SK-N-SH (cell line): ENCODE data around the gene BRSK1. TPM values are rescaled to one million over a fixed set of nuclear protein-coding genes. Genes with fewer than 3 reads are reported as not detected.
A peak's percentile ranks its signal among the peaks of the same experiment; 100 is the strongest.

Experiments used
- CTCF ChIA-PET: fragments of 300-600, 350-600 bp; formaldehyde crosslinking; extraction: SDS; loops from one replicate; lab custom pipeline; 2021; lab: Yijun Ruan, JAX
- POLR2A ChIA-PET: fragments of 350-600 bp; sonication (Branson Sonifier 250); formaldehyde crosslinking; extraction: SDS; loops from one replicate; lab custom pipeline; 2020; ENCODE audit warnings: antibody characterized with exemption, inconsistent platforms; lab: Yijun Ruan, JAX
- DNase-seq: peaks from one replicate; pipeline ENCODE4 v3.0.0; 2012
- H2AFZ ChIP-seq: fragments of 200-600 bp; sonication (generic); 2 replicates; pipeline ENCODE4 v1.8.1; 2016; ENCODE audit warnings: antibody characterized with exemption, mild to moderate bottlenecking, low read depth
- H3F3A ChIP-seq: fragments of 200-600 bp; sonication (generic); replicated peaks from 2 replicates; pipeline ENCODE3; 2016; ENCODE audit warnings: antibody characterized with exemption, mild to moderate bottlenecking; ENCODE audit not compliant: insufficient read depth
- H3K27ac ChIP-seq, 2 experiments: fragments of 200-500 bp in 1 of 2; fragments of 200-600 bp in 1 of 2; sonication (Bioruptor generic) in 1 of 2; sonication (generic), shearing (Covaris generic) in 1 of 2; 2 replicates each; pipeline versions ENCODE4 v1.5.1 to v1.6.1; 2014 to 2016; ENCODE audit warnings: low read depth in 2 of 2, inconsistent platforms in 1 of 2, low read length in 1 of 2, mild to moderate bottlenecking in 1 of 2, mixed read lengths in 1 of 2
- H3K27me3 ChIP-seq: fragments of 200-600 bp; sonication (generic), shearing (Covaris generic); 2 replicates; pipeline ENCODE4 v1.6.1; 2016; ENCODE audit warnings: mixed run types; ENCODE audit not compliant: insufficient read depth
- H3K36me3 ChIP-seq, 2 experiments: fragments of 200-500 bp in 1 of 2; fragments of 200-600 bp in 1 of 2; sonication (Bioruptor generic) in 1 of 2; sonication (generic) in 1 of 2; replicated peaks in 1 of 2; 2 replicates each; pipeline versions ENCODE3 to v1.5.1; 2014 to 2016; ENCODE audit warnings: low read length in 1 of 2, mild to moderate bottlenecking in 1 of 2; ENCODE audit not compliant: insufficient read depth in 2 of 2, control insufficient read depth in 1 of 2
- H3K4me1 ChIP-seq, 2 experiments: fragments of 200-500 bp in 1 of 2; fragments of 200-600 bp in 1 of 2; sonication (Bioruptor generic) in 1 of 2; sonication (generic), shearing (Covaris generic) in 1 of 2; 2 replicates each; pipeline versions ENCODE4 v1.5.1 to v1.6.1; 2014 to 2016; ENCODE audit warnings: low read depth in 1 of 2, low read length in 1 of 2, mixed run types in 1 of 2; ENCODE audit not compliant: insufficient read depth in 2 of 2, control insufficient read depth in 1 of 2
- H3K4me2 ChIP-seq: fragments of 200-600 bp; sonication (generic), shearing (Covaris generic); 2 replicates; pipeline ENCODE4 v1.6.1; 2017; ENCODE audit warnings: mixed run types
- H3K4me3 ChIP-seq, 2 experiments: fragments of 200-500 bp in 1 of 2; fragments of 200-600 bp in 1 of 2; sonication (Bioruptor generic) in 1 of 2; sonication (generic), shearing (Covaris generic) in 1 of 2; 2 replicates each; pipeline versions ENCODE4 v1.5.1 to v1.8.1; 2014 to 2016; ENCODE audit warnings: low read depth in 2 of 2, inconsistent platforms in 1 of 2, low read length in 1 of 2, mild to moderate bottlenecking in 1 of 2, mixed read lengths in 1 of 2, moderate library complexity in 1 of 2
- H3K79me2 ChIP-seq: fragments of 200-600 bp; sonication (generic); 2 replicates; pipeline ENCODE4 v1.8.1; 2017; ENCODE audit warnings: mild to moderate bottlenecking; ENCODE audit not compliant: insufficient read depth
- H3K9ac ChIP-seq: fragments of 200-600 bp; sonication (generic); 2 replicates; pipeline ENCODE4 v1.6.1; 2017; ENCODE audit warnings: mixed run types
- H3K9me2 ChIP-seq: fragments of 200-600 bp; sonication (generic); 2 replicates; pipeline ENCODE4 v1.6.1; 2017; ENCODE audit warnings: mixed run types
- H3K9me3 ChIP-seq: fragments of 200-600 bp; sonication (generic); 2 replicates; pipeline ENCODE4 v1.6.1; 2017; ENCODE audit warnings: mixed run types, mild to moderate bottlenecking, moderate library complexity
- H4K20me1 ChIP-seq: fragments of 200-600 bp; sonication (generic); 2 replicates; pipeline ENCODE4 v1.6.1; 2017; ENCODE audit warnings: mild to moderate bottlenecking, mixed run types; ENCODE audit not compliant: insufficient read depth
- CHD2 ChIP-seq: fragments of 150-350 bp; IDR thresholded peaks from 2 replicates; pipeline ENCODE4 v1.6.1; 2018; ENCODE audit warnings: low read length; ENCODE audit not compliant: partially characterized antibody
- ELF1 ChIP-seq: IDR thresholded peaks from 2 replicates; pipeline ENCODE4 v1.4.0; 2012
- EP300 ChIP-seq, 2 experiments: IDR thresholded peaks; 2 replicates each; pipeline versions ENCODE4 v1.4.0 to v1.6.1; 2012; ENCODE audit warnings: borderline replicate concordance in 1 of 2, low read depth in 1 of 2, low read length in 1 of 2
- FOXJ3 ChIP-seq: sonication (generic); formaldehyde crosslinking; IDR thresholded peaks from 2 replicates; pipeline ENCODE4 v1.5.1; 2020; ENCODE audit warnings: mild to moderate bottlenecking, missing genetic modification reagents
- FOXM1 ChIP-seq: IDR thresholded peaks from 2 replicates; pipeline ENCODE4 v1.4.0; 2012; ENCODE audit warnings: low read depth, mild to moderate bottlenecking
- GABPA ChIP-seq: IDR thresholded peaks from 2 replicates; pipeline ENCODE4 v1.4.0; 2012; ENCODE audit warnings: low read depth, mild to moderate bottlenecking
- GATA2 ChIP-seq: sonication (generic); formaldehyde crosslinking; IDR thresholded peaks from 2 replicates; pipeline ENCODE4 v1.5.0; 2020; ENCODE audit warnings: mild to moderate bottlenecking, missing genetic modification reagents
- IRF3 ChIP-seq: fragments of 150-350 bp; IDR thresholded peaks from 2 replicates; pipeline ENCODE4 v1.6.1; 2016; ENCODE audit warnings: mild to moderate bottlenecking, low read depth, low read length
- JUND ChIP-seq: IDR thresholded peaks from 2 replicates; pipeline ENCODE4 v1.4.0; 2012
- MAX ChIP-seq: IDR thresholded peaks from 2 replicates; pipeline ENCODE4 v1.4.0; 2012; ENCODE audit warnings: low read depth
- PBX3 ChIP-seq: IDR thresholded peaks from 2 replicates; pipeline ENCODE4; 2012
- SMC3 ChIP-seq: IDR thresholded peaks from 2 replicates; pipeline ENCODE4 v1.6.1; 2012; ENCODE audit warnings: low read depth, low read length, improper control_type of control experiment
- YY1 ChIP-seq: IDR thresholded peaks from 2 replicates; pipeline ENCODE4 v1.4.0; 2012; ENCODE audit warnings: low read depth, mild to moderate bottlenecking
- ZBTB33 ChIP-seq: IDR thresholded peaks from 2 replicates; pipeline ENCODE4 v1.4.0; 2012; ENCODE audit warnings: low read depth, borderline replicate concordance
- WGBS: methylation state at CpG from one replicate; pipeline ENCODE4 v1.1.6; 2017; ENCODE audit warnings: low lambda C conversion rate; 5-methylcytosine and 5-hydroxymethylcytosine counted together
- polyA plus RNA-seq, 3 experiments: library from polyadenylated mRNA; depleted of rRNA; stranded (reverse); fragments of >200 nt; gene quantifications; 2 replicates each; pipeline ENCODE4 v1.2.3, GENCODE V29; 2012

BRSK1 gene
- polyA plus RNA-seq (2012; rRNA removed): 32.2 and 49.7 TPM in 2 replicates
- polyA plus RNA-seq (2012; cell fraction: cytosol; rRNA removed): 23.5 and 24.1 TPM in 2 replicates
- 150 and 318 TPM in 2 replicates for polyA plus RNA-seq (2012; cell fraction: nucleus; rRNA removed)

DNA sequence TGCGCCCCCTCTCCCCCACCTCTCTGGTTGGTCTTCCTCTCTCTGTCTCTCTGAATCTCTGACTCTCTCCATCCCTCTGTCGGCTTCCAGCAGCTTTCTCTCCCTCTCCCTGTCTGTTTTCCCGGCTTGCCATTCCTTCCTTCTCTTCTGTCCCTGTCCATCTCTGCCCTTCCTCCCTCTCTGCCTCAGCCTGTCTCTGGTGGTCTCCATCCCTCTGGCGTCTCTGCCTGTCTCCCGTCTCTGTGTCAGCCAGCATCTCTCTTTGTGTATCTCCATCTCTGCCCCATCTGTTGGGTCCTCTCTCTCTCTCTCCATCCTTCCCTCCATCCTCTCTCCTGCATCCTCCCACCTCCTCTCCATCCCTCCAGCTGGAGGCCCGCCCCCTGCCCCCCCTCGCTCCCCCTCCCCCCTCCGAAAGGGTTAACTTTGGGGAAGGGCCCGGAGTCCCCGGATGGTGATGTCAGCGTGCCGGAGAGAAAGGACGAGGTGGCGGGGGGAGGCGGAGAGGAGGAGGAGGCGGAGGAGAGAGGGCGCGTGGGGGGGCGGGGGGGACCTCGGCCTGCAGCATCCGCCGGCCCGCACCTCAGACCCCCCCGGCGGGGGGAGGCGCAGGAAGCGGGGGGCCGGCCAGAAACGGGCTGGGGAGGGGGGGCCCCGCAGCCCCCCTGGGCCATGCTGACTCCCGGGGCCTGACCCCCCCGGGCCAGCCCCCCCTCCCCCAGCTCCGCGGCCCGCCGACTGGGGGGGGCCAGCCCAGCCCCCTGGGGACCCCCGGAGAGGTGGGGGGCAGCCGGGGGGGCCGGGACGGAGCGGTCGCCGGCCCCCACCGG, at the start of gene BRSK1:
Gene BRSK1, plus strand, starts transcription at position 450 of the 830 bp plus-strand sequence. CDS start 446 bp downstream, outside the sequence.
- H3K36me3 ChIP-seq: peaks cover 0 to 6% of the 10 kb centered on the region in 2 experiments
- H3K9me3 ChIP-seq: no peaks in the 10 kb centered on the region
- peak within 1 kb of the TSS in 1 of 2 experiments; percentile 56; a peak in 2 of 4 replicates for H3K27ac ChIP-seq
- H3K9ac ChIP-seq: peak within 1 kb of the TSS; percentile 69
- POLR2A ChIA-PET: interaction anchor here (0.6 to 1.4 kb wide), 2 partner anchors 104 to 124 kb away, joined by 3 read pairs; partner anchors contain the start of genes SYT5 and UBE2S
- DNase-seq: peak; percentile 93
- H4K20me1 ChIP-seq: no peaks in the 10 kb centered on the region
- H3F3A ChIP-seq: peaks cover 7% of the 10 kb centered on the region
- H3K27me3 ChIP-seq: no peaks in the 10 kb centered on the region
- no peaks in the 10 kb centered on the region for H3K9me2 ChIP-seq
- peaks cover 0 to 16% of the 10 kb centered on the region in 2 experiments; a peak in 1 of 4 replicates for H3K4me1 ChIP-seq
- peaks cover 16% of the 10 kb centered on the region; the same call in 1 of the 2 replicates for H3K79me2 ChIP-seq
- H2AFZ ChIP-seq: peak within 1 kb of the TSS; percentile 92
- TF ChIP-seq ZBTB33 (no peak), MAX (peak; percentile 34; the same call in 1 of the 2 replicates)
- H3K4me2 ChIP-seq: peak within 1 kb of the TSS; percentile 84
- CTCF ChIA-PET: interaction anchor here (0.9 kb wide), 1 partner anchor 142 kb away, joined by 3 read pairs; no protein-coding TSS in a partner anchor
- peak within 1 kb of the TSS; percentile 56 to 57 for H3K4me3 ChIP-seq
- WGBS: 5% methylated on average over 39 of the region's 44 CpGs

DNA sequence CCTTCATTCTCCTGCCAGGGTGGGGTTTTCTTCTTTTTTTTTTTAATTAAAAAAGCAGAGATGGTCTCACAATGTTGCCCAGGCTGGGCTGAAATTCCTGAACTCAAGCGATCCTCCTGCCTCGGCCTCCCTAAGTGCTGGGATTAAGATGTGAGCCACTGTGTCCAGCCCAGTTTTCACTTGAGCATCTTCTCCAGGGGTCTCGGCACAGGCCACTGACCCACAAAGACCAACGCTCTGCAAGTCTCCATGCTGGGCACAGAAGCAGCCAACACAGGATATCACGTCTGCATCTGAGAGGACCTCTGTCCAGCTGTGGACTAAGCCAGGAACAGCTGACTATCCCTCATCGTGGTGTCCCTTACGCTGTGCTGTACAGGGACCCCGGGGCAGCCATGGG, 45.8 kb upstream of the BRSK1 start:
- no peaks in the 10 kb centered on the region for H3K4me1 ChIP-seq
- H3K79me2 ChIP-seq: no peaks in the 10 kb centered on the region
- no peaks in the 10 kb centered on the region for H3K9me2 ChIP-seq
- H4K20me1 ChIP-seq: no peaks in the 10 kb centered on the region
- no peaks in the 10 kb centered on the region for H3K27me3 ChIP-seq
- H3K36me3 ChIP-seq: peaks cover 33 to 74% of the 10 kb centered on the region in 2 experiments
- DNase-seq: no peak
- no peak overlapping the region for H3K4me2 ChIP-seq
- no peak overlapping the region for H3K4me3 ChIP-seq
- 93% methylated on average over 7 of the region's 8 CpGs for WGBS
- CTCF ChIA-PET: interaction anchor here (1.1 kb wide), 1 partner anchor 10 kb away, joined by 5 read pairs; no protein-coding TSS in a partner anchor
- H2AFZ ChIP-seq: no peak overlapping the region
- no peak overlapping the region for H3K27ac ChIP-seq
- POLR2A ChIA-PET: no interaction called here
- H3K9me3 ChIP-seq: no peaks in the 10 kb centered on the region
- H3F3A ChIP-seq: no peaks in the 10 kb centered on the region
- no peak overlapping the region for H3K9ac ChIP-seq
- TF ChIP-seq PBX3: no peak
- no peak for TF ChIP-seq CHD2
- no peak for TF ChIP-seq ZBTB33
- no peak for TF ChIP-seq SMC3
- TF ChIP-seq EP300 (IDR thresholded peaks at IDR 0.05; ENCODE audit: borderline replicate concordance in 1 of 2, low read depth in 1 of 2, low read length in 1 of 2): no peak
- TF ChIP-seq IRF3: no peak
- TF ChIP-seq ELF1: no peak
- TF ChIP-seq FOXJ3 (CRISPR knock-in tag): no peak
- TF ChIP-seq GATA2 (CRISPR knock-in tag): no peak
- no peak for TF ChIP-seq JUND
- no peak for TF ChIP-seq GABPA
- TF ChIP-seq FOXM1: no peak
- TF ChIP-seq YY1: no peak
